ENCODE results near the gene GTF2F2. TPM values are rescaled to one million over a fixed set of nuclear protein-coding genes. Genes with fewer than 3 reads are reported as not detected.
A peak's percentile ranks its signal among the peaks of the same experiment; 100 is the strongest.

The GTF2F2 gene
- total and polyA plus RNA-seq, 2 donors: 31.0 to 34.0 TPM

- no peak overlapping the region for H3K4me3 ChIP-seq (ENCODE audit: low read length in 2 of 2)
- 98% methylated on average over 5 of the region's 5 CpGs for WGBS
Observed at GRCh38 chr13:45100573-45101262, 19.6 kb upstream of the GTF2F2 start.

GRCh38 chr13:45101327-45102018 is 18.8 kb upstream of the GTF2F2 start:
- 97% methylated on average over 10 of the region's 10 CpGs for WGBS
- Histone ChIP-seq H3K4me1 (ENCODE audit: control insufficient read depth in 2 of 2, insufficient read depth in 2 of 2, low read length in 2 of 2) (no peaks in the 10 kb centered on the region), H3K27me3 (ENCODE audit: control insufficient read depth in 2 of 2, insufficient read depth in 1 of 2, low read length in 1 of 2) (no peaks in the 10 kb centered on the region), H3K36me3 (ENCODE audit: control insufficient read depth in 2 of 2, insufficient read depth in 2 of 2, low read length in 1 of 2) (no peaks in the 10 kb centered on the region), H3K27ac (ENCODE audit: low read depth in 1 of 2, low read length in 1 of 2) (no peak overlapping the region), H3K4me3 (ENCODE audit: low read length in 2 of 2) (no peak overlapping the region), H3K9me3 (ENCODE audit: control insufficient read depth in 2 of 2, insufficient read depth in 1 of 2, low read length in 1 of 2) (no peaks in the 10 kb centered on the region)
- DNase-seq (ENCODE audit: low read depth in 6 of 9, low spot score in 9 of 9): no peak

More at GRCh38 chr13:45100573-45101262, 19.6 kb upstream of the GTF2F2 start:
- H3K4me1 ChIP-seq (ENCODE audit: control insufficient read depth in 2 of 2, insufficient read depth in 2 of 2, low read length in 2 of 2): no peaks in the 10 kb centered on the region
- H3K9me3 ChIP-seq (ENCODE audit: control insufficient read depth in 2 of 2, insufficient read depth in 1 of 2, low read length in 1 of 2): no peaks in the 10 kb centered on the region
- no peak overlapping the region for H3K27ac ChIP-seq (ENCODE audit: low read depth in 1 of 2, low read length in 1 of 2)
- no peaks in the 10 kb centered on the region for H3K36me3 ChIP-seq (ENCODE audit: control insufficient read depth in 2 of 2, insufficient read depth in 2 of 2, low read length in 1 of 2)
- no peak for DNase-seq (ENCODE audit: low read depth in 6 of 9, low spot score in 9 of 9)
- no peaks in the 10 kb centered on the region for H3K27me3 ChIP-seq (ENCODE audit: control insufficient read depth in 2 of 2, insufficient read depth in 1 of 2, low read length in 1 of 2)

GRCh38 chr13:45102136-45102507 is 18.2 kb upstream of the GTF2F2 start:
- Histone ChIP-seq H3K36me3 (ENCODE audit: control insufficient read depth in 2 of 2, insufficient read depth in 2 of 2, low read length in 1 of 2) (no peaks in the 10 kb centered on the region), H3K4me3 (ENCODE audit: low read length in 2 of 2) (no peak overlapping the region), H3K9me3 (ENCODE audit: control insufficient read depth in 2 of 2, insufficient read depth in 1 of 2, low read length in 1 of 2) (no peaks in the 10 kb centered on the region), H3K27ac (ENCODE audit: low read depth in 1 of 2, low read length in 1 of 2) (no peak overlapping the region), H3K27me3 (ENCODE audit: control insufficient read depth in 2 of 2, insufficient read depth in 1 of 2, low read length in 1 of 2) (no peaks in the 10 kb centered on the region), H3K4me1 (ENCODE audit: control insufficient read depth in 2 of 2, insufficient read depth in 2 of 2, low read length in 2 of 2) (no peaks in the 10 kb centered on the region)
- 96% methylated on average over 6 of the region's 6 CpGs for WGBS
- DNase-seq (ENCODE audit: low read depth in 6 of 9, low spot score in 9 of 9): no peak

GRCh38 chr13:45103449-45103848 is 16.9 kb upstream of the GTF2F2 start:
- H3K27me3 ChIP-seq (ENCODE audit: control insufficient read depth in 2 of 2, insufficient read depth in 1 of 2, low read length in 1 of 2): no peaks in the 10 kb centered on the region
- no peaks in the 10 kb centered on the region for H3K4me1 ChIP-seq (ENCODE audit: control insufficient read depth in 2 of 2, insufficient read depth in 2 of 2, low read length in 2 of 2)
- no peaks in the 10 kb centered on the region for H3K36me3 ChIP-seq (ENCODE audit: control insufficient read depth in 2 of 2, insufficient read depth in 2 of 2, low read length in 1 of 2)
- H3K9me3 ChIP-seq (ENCODE audit: control insufficient read depth in 2 of 2, insufficient read depth in 1 of 2, low read length in 1 of 2): no peaks in the 10 kb centered on the region
- no peak overlapping the region for H3K27ac ChIP-seq (ENCODE audit: low read depth in 1 of 2, low read length in 1 of 2)
- H3K4me3 ChIP-seq (ENCODE audit: low read length in 2 of 2): no peak overlapping the region
- no peak for DNase-seq (ENCODE audit: low read depth in 6 of 9, low spot score in 9 of 9)
- 93% methylated on average over 2 of the region's 2 CpGs for WGBS

GRCh38 chr13:45104261-45104660 is 16.0 kb upstream of the GTF2F2 start:
- Histone ChIP-seq H3K4me3 (ENCODE audit: low read length in 2 of 2) (no peak overlapping the region), H3K27me3 (ENCODE audit: control insufficient read depth in 2 of 2, insufficient read depth in 1 of 2, low read length in 1 of 2) (no peaks in the 10 kb centered on the region), H3K27ac (ENCODE audit: low read depth in 1 of 2, low read length in 1 of 2) (no peak overlapping the region), H3K9me3 (ENCODE audit: control insufficient read depth in 2 of 2, insufficient read depth in 1 of 2, low read length in 1 of 2) (no peaks in the 10 kb centered on the region), H3K4me1 (ENCODE audit: control insufficient read depth in 2 of 2, insufficient read depth in 2 of 2, low read length in 2 of 2) (no peaks in the 10 kb centered on the region), H3K36me3 (ENCODE audit: control insufficient read depth in 2 of 2, insufficient read depth in 2 of 2, low read length in 1 of 2) (no peaks in the 10 kb centered on the region)
- WGBS: 94% methylated on average over 3 of the region's 3 CpGs
- DNase-seq (ENCODE audit: low read depth in 6 of 9, low spot score in 9 of 9): no peak

- no peaks in the 10 kb centered on the region for H3K27me3 ChIP-seq (ENCODE audit: control insufficient read depth in 2 of 2, insufficient read depth in 1 of 2, low read length in 1 of 2)
- no peaks in the 10 kb centered on the region for H3K4me1 ChIP-seq (ENCODE audit: control insufficient read depth in 2 of 2, insufficient read depth in 2 of 2, low read length in 2 of 2)
- DNase-seq (ENCODE audit: low read depth in 6 of 9, low spot score in 9 of 9): no peak
- H3K4me3 ChIP-seq (ENCODE audit: low read length in 2 of 2): no peak overlapping the region
- WGBS: 98% methylated on average over 5 of the region's 5 CpGs
- no peaks in the 10 kb centered on the region for H3K36me3 ChIP-seq (ENCODE audit: control insufficient read depth in 2 of 2, insufficient read depth in 2 of 2, low read length in 1 of 2)
- H3K27ac ChIP-seq (ENCODE audit: low read depth in 1 of 2, low read length in 1 of 2): no peak overlapping the region
- H3K9me3 ChIP-seq (ENCODE audit: control insufficient read depth in 2 of 2, insufficient read depth in 1 of 2, low read length in 1 of 2): no peaks in the 10 kb centered on the region
Observed at GRCh38 chr13:45105895-45106294, 14.4 kb upstream of the GTF2F2 start.

GRCh38 chr13:45107539-45107938 is 12.8 kb upstream of the GTF2F2 start:
- H3K9me3 ChIP-seq (ENCODE audit: control insufficient read depth in 2 of 2, insufficient read depth in 1 of 2, low read length in 1 of 2): no peaks in the 10 kb centered on the region
- DNase-seq (ENCODE audit: low read depth in 6 of 9, low spot score in 9 of 9): no peak
- H3K4me3 ChIP-seq (ENCODE audit: low read length in 2 of 2): no peak overlapping the region
- H3K27ac ChIP-seq (ENCODE audit: low read depth in 1 of 2, low read length in 1 of 2): no peak overlapping the region
- H3K27me3 ChIP-seq (ENCODE audit: control insufficient read depth in 2 of 2, insufficient read depth in 1 of 2, low read length in 1 of 2): no peaks in the 10 kb centered on the region
- 70% methylated on average over 1 of the region's 1 CpG for WGBS
- no peaks in the 10 kb centered on the region for H3K4me1 ChIP-seq (ENCODE audit: control insufficient read depth in 2 of 2, insufficient read depth in 2 of 2, low read length in 2 of 2)
- no peaks in the 10 kb centered on the region for H3K36me3 ChIP-seq (ENCODE audit: control insufficient read depth in 2 of 2, insufficient read depth in 2 of 2, low read length in 1 of 2)

- Histone ChIP-seq H3K27me3 (ENCODE audit: control insufficient read depth in 2 of 2, insufficient read depth in 1 of 2, low read length in 1 of 2) (no peaks in the 10 kb centered on the region), H3K4me1 (ENCODE audit: control insufficient read depth in 2 of 2, insufficient read depth in 2 of 2, low read length in 2 of 2) (no peaks in the 10 kb centered on the region), H3K36me3 (ENCODE audit: control insufficient read depth in 2 of 2, insufficient read depth in 2 of 2, low read length in 1 of 2) (no peaks in the 10 kb centered on the region), H3K4me3 (ENCODE audit: low read length in 2 of 2) (no peak overlapping the region), H3K9me3 (ENCODE audit: control insufficient read depth in 2 of 2, insufficient read depth in 1 of 2, low read length in 1 of 2) (no peaks in the 10 kb centered on the region), H3K27ac (ENCODE audit: low read depth in 1 of 2, low read length in 1 of 2) (no peak overlapping the region)
- DNase-seq (ENCODE audit: low read depth in 6 of 9, low spot score in 9 of 9): peak in 2 of 9 donors; percentile 20 to 22
- 63% methylated on average over 11 of the region's 11 CpGs for WGBS
Observed at GRCh38 chr13:45108716-45109101, 11.6 kb upstream of the GTF2F2 start.

GRCh38 chr13:45109102-45109720 is 11.1 kb upstream of the GTF2F2 start:
- H3K9me3 ChIP-seq (ENCODE audit: control insufficient read depth in 2 of 2, insufficient read depth in 1 of 2, low read length in 1 of 2): no peaks in the 10 kb centered on the region
- no peaks in the 10 kb centered on the region for H3K4me1 ChIP-seq (ENCODE audit: control insufficient read depth in 2 of 2, insufficient read depth in 2 of 2, low read length in 2 of 2)
- H3K36me3 ChIP-seq (ENCODE audit: control insufficient read depth in 2 of 2, insufficient read depth in 2 of 2, low read length in 1 of 2): no peaks in the 10 kb centered on the region
- no peak overlapping the region for H3K27ac ChIP-seq (ENCODE audit: low read depth in 1 of 2, low read length in 1 of 2)
- H3K27me3 ChIP-seq (ENCODE audit: control insufficient read depth in 2 of 2, insufficient read depth in 1 of 2, low read length in 1 of 2): no peaks in the 10 kb centered on the region
- WGBS: 90% methylated on average over 5 of the region's 5 CpGs
- DNase-seq (ENCODE audit: low read depth in 6 of 9, low spot score in 9 of 9): no peak
- no peak overlapping the region for H3K4me3 ChIP-seq (ENCODE audit: low read length in 2 of 2)

All from thymus (tissue), 11 donors.